Gastrocnemius medialis (tissue), 4 donors: ENCODE results near the gene JUP.
A peak's percentile ranks its signal among the peaks of the same experiment; 100 is the strongest.

ENCODE experiments used
- CTCF ChIP-seq, 5 experiments: fragments of 450-650 bp in 3 of 5; fragments of 200-600 bp in 2 of 5; sonication (generic) in 2 of 5; IDR thresholded peaks in 4 of 5; conservative IDR thresholded peaks in 1 of 5; 1 replicate in 4 of 5; 2 replicates in 1 of 5; pipeline ENCODE4 v1.5.1; 2016 to 2019; ENCODE audit warnings: antibody characterized with exemption in 5 of 5, mild to moderate bottlenecking in 3 of 5, moderate library complexity in 3 of 5
- POLR2A ChIP-seq, 2 donors: fragments of 450-650 bp; IDR thresholded peaks; one replicate each; pipeline ENCODE4 v1.6.1; 2017; ENCODE audit warnings: antibody characterized with exemption in 2 of 2, mild to moderate bottlenecking in 2 of 2, moderate library complexity in 2 of 2

GRCh38 chr17:41734139-41734948, 52.2 kb downstream of the JUP start, which contains the start of gene HAP1:
- no peak for TF ChIP-seq CTCF (IDR thresholded peaks at IDR 0.05 in 4 of 5, conservative IDR thresholded peaks at IDR 0.05 in 1 of 5)
- peak; percentile 10 to 25 for TF ChIP-seq POLR2A (IDR thresholded peaks at IDR 0.05)
